ENCODE measurements around the gene MCC. TPM values are rescaled to one million over a fixed set of nuclear protein-coding genes. Genes with fewer than 3 reads are reported as not detected.

The MCC gene
- total RNA-seq, 1 donor from 2014 or later: 2.5 TPM

DNA sequence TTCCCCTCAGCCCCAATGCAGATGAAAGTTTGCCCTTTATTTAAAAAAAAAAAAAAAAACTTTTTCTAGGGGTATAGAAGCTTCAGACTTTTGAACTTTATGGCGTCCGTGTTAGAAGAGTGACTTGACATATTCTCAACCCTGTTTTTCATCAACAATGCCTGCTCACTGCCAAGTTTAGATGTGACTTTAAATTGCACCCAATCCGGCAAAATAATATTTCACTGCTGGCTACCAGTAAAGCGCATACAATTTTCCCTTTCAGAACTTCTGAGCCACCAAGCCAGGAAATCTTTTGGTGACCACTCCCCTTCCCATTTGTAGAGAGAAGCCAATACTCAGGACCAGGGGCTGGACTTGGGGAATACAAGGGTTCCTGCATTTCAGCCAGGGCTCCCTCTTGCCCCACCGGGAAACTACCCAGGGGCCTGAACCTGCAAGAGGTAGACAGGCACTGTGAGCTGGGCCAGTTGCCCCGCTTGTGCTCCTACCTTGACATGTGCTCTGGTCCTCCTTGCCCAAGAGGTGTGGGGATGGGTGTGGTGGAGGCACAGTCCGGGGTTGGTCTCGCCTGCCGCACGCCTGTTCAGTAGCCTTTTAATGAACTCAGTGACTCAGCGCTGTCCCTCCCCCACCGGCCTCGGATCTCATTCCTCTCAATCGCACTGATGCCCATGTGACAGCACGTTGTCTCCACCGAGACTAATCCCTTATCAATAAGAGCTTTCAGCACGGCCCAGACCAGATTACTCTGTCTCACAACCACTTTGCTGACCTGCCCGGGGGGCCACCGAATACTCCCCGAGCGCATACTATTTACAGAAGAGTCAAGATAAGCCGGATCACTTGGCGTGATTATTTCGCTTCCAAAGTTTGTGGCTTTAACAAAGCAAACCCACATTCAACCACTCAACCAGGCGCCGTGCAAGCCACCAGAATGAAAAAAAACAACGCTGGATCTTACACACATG lies 285.2 kb downstream of the MCC start:
- Histone ChIP-seq H3K4me1 (peaks cover 34% of the 10 kb centered on the region), H3K4me3 (no peak overlapping the region), H3F3A (ENCODE audit: low read depth) (peaks cover 20% of the 10 kb centered on the region), H3K9me3 (ENCODE audit: low read depth) (no peaks in the 10 kb centered on the region), H3K27me3 (peaks cover 82% of the 10 kb centered on the region), H3K4me2 (peak overlapping the region; percentile 68), H3K36me3 (no peaks in the 10 kb centered on the region), H4K20me1 (ENCODE audit: low read depth) (peaks cover 44% of the 10 kb centered on the region), H3K27ac (no peak overlapping the region), H3K9ac (no peak overlapping the region), H2AFZ (replicated peaks) (no peak overlapping the region), H3K79me2 (ENCODE audit: low read depth) (no peaks in the 10 kb centered on the region)
- Mint-ChIP-seq H3K36me3 (no peaks in the 10 kb centered on the region), H3K4me3 (peak overlapping the region; percentile 75), H3K9me3 (no peaks in the 10 kb centered on the region), H3K27ac (peak overlapping the region; percentile 72), H3K4me1 (peaks cover 57% of the 10 kb centered on the region), H3K27me3 (ENCODE audit: insufficient read depth, low read depth) (peaks cover 15% of the 10 kb centered on the region)
- peak; percentile 95 for DNase-seq (ENCODE audit: low spot score)
- TF ChIP-seq EZH2 (IDR thresholded peaks at IDR 0.05): no peak
- peak; percentile 100 for TF ChIP-seq EZH2phosphoT487 (IDR thresholded peaks at IDR 0.05)
- TF ChIP-seq, protein P1, sequence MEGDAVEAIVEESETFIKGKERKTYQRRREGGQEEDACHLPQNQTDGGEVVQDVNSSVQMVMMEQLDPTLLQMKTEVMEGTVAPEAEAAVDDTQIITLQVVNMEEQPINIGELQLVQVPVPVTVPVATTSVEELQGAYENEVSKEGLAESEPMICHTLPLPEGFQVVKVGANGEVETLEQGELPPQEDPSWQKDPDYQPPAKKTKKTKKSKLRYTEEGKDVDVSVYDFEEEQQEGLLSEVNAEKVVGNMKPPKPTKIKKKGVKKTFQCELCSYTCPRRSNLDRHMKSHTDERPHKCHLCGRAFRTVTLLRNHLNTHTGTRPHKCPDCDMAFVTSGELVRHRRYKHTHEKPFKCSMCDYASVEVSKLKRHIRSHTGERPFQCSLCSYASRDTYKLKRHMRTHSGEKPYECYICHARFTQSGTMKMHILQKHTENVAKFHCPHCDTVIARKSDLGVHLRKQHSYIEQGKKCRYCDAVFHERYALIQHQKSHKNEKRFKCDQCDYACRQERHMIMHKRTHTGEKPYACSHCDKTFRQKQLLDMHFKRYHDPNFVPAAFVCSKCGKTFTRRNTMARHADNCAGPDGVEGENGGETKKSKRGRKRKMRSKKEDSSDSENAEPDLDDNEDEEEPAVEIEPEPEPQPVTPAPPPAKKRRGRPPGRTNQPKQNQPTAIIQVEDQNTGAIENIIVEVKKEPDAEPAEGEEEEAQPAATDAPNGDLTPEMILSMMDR (IDR thresholded peaks at IDR 0.05): no peak

DNA sequence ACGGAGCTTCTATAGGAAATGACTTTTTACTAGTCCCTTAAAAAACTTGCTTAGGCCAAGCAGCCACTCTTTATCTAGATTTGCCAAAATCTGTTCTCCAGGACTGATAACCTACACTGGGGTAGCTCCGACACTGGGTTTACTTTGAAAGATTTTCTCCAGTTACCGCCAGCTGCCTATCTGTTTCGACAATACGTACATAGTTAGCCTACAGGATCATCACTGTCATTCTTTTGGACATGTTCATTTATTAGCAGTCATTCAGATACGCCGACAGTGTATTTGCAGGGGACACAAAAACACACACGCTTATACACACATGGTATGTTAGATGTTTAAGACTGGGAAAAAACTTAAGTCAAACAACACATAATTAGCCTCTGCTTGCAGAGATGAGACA lies 286.0 kb downstream of the MCC start:
- Histone ChIP-seq H3K4me1 (peaks cover 31% of the 10 kb centered on the region), H3K27ac (no peak overlapping the region), H3K36me3 (no peaks in the 10 kb centered on the region), H3K27me3 (peaks cover 74% of the 10 kb centered on the region), H3K79me2 (ENCODE audit: low read depth) (no peaks in the 10 kb centered on the region), H3F3A (ENCODE audit: low read depth) (peaks cover 20% of the 10 kb centered on the region), H3K9me3 (ENCODE audit: low read depth) (no peaks in the 10 kb centered on the region), H3K9ac (no peak overlapping the region), H4K20me1 (ENCODE audit: low read depth) (peaks cover 44% of the 10 kb centered on the region), H3K4me2 (no peak overlapping the region), H2AFZ (replicated peaks) (no peak overlapping the region), H3K4me3 (no peak overlapping the region)
- DNase-seq (ENCODE audit: low spot score): no peak
- TF ChIP-seq EZH2 (IDR thresholded peaks at IDR 0.05) (no peak), EZH2phosphoT487 (IDR thresholded peaks at IDR 0.05) (no peak)
- peaks cover 61% of the 10 kb centered on the region for H3K4me1 Mint-ChIP-seq
- no peaks in the 10 kb centered on the region for H3K9me3 Mint-ChIP-seq
- H3K4me3 Mint-ChIP-seq: no peak overlapping the region
- no peak overlapping the region for H3K27ac Mint-ChIP-seq
- peaks cover 17% of the 10 kb centered on the region for H3K27me3 Mint-ChIP-seq (ENCODE audit: insufficient read depth, low read depth)
- no peaks in the 10 kb centered on the region for H3K36me3 Mint-ChIP-seq

DNA sequence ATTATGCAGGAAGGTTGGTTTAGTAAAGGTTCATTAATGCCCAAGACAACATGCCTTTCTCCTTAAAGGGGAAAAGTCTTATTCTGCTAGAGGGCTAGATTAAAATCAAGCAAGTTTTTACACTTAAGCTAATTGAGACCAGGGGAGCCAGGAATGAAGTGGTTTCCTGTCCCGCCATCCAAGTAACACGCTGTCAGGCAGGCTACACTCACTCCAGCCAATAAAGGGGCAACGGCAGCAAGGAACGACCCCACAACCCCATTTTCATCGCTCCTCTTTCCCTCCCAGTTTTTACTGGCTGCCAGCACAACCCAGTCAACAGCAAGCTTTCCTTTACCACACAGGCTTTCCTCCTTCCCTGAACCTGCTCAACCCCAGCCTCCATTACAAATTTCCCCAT lies 286.5 kb downstream of the MCC start:
- H3K27me3 ChIP-seq: peaks cover 68% of the 10 kb centered on the region
- H4K20me1 ChIP-seq (ENCODE audit: low read depth): peaks cover 44% of the 10 kb centered on the region
- H3K4me1 Mint-ChIP-seq: peaks cover 61% of the 10 kb centered on the region

More for the DNA sequence above, 286.5 kb downstream of the MCC start:
- H3F3A ChIP-seq (ENCODE audit: low read depth): peaks cover 20% of the 10 kb centered on the region
- TF ChIP-seq, protein P1 (IDR thresholded peaks at IDR 0.05): no peak
- TF ChIP-seq EZH2 (IDR thresholded peaks at IDR 0.05) (no peak), EZH2phosphoT487 (IDR thresholded peaks at IDR 0.05) (no peak)
- Mint-ChIP-seq H3K9me3 (no peaks in the 10 kb centered on the region), H3K36me3 (no peaks in the 10 kb centered on the region), H3K27ac (no peak overlapping the region), H3K4me3 (no peak overlapping the region), H3K27me3 (ENCODE audit: insufficient read depth, low read depth) (peaks cover 17% of the 10 kb centered on the region)
- peaks cover 26% of the 10 kb centered on the region for H3K4me1 ChIP-seq
- H3K36me3 ChIP-seq: no peaks in the 10 kb centered on the region
- no peak overlapping the region for H3K4me2 ChIP-seq
- DNase-seq (ENCODE audit: low spot score): no peak
- H3K4me3 ChIP-seq: no peak overlapping the region
- H3K27ac ChIP-seq: no peak overlapping the region
- no peak overlapping the region for H3K9ac ChIP-seq
- no peaks in the 10 kb centered on the region for H3K9me3 ChIP-seq (ENCODE audit: low read depth)
- H3K79me2 ChIP-seq (ENCODE audit: low read depth): no peaks in the 10 kb centered on the region
- no peak overlapping the region for H2AFZ ChIP-seq (replicated peaks)
